ENCODE results near the gene CMIP.
"Not testable (repeated sequence)": the region's sequence is repeated elsewhere in the genome, so short reads cannot be mapped to it uniquely, and the experiment has no call there.

CMIP gene

GRCh38 chr16:81422153-81422552, 22.5 kb upstream of the CMIP start:
- FAIRE-seq, result not testable (repeated sequence)

- FAIRE-seq, result no peak
Measured at GRCh38 chr16:81424771-81425170, 19.8 kb upstream of the CMIP start.

- FAIRE-seq, result no peak
Measured at GRCh38 chr16:81427219-81427618, 17.4 kb upstream of the CMIP start.

- FAIRE-seq, result no peak
Measured at GRCh38 chr16:81429045-81429521, 15.5 kb upstream of the CMIP start.

GRCh38 chr16:81431554-81432353, 12.9 kb upstream of the CMIP start:
- no peak for FAIRE-seq

GRCh38 chr16:81432937-81433557, 11.6 kb upstream of the CMIP start:
- no peak for FAIRE-seq

GRCh38 chr16:81435103-81435502, 9.5 kb upstream of the CMIP start:
- no peak for FAIRE-seq

GRCh38 chr16:81435567-81435966, 9.0 kb upstream of the CMIP start:
- FAIRE-seq, result no peak

- no peak for FAIRE-seq
Measured at GRCh38 chr16:81436386-81436785, 8.2 kb upstream of the CMIP start.

GRCh38 chr16:81437865-81438264, 6.7 kb upstream of the CMIP start:
- no peak for FAIRE-seq

- FAIRE-seq, result no peak
Measured at GRCh38 chr16:81440888-81441761, 3.5 kb upstream of the CMIP start.

GRCh38 chr16:81442220-81442915, 2.2 kb upstream of the CMIP start:
- no peak for FAIRE-seq

- FAIRE-seq, result no peak
Measured at GRCh38 chr16:81442916-81443687, 1.5 kb upstream of the CMIP start.

GRCh38 chr16:81443688-81444447, 740 bp upstream of the CMIP start:
- FAIRE-seq, result no peak

- FAIRE-seq, result no peak
Measured at GRCh38 chr16:81445143-81445961, 744 bp downstream of the CMIP start.

- no peak for FAIRE-seq
Measured at GRCh38 chr16:81445966-81446906, 1.6 kb downstream of the CMIP start.

GRCh38 chr16:81446907-81447268, 2.3 kb downstream of the CMIP start:
- FAIRE-seq, result no peak

GRCh38 chr16:81447383-81448101, 2.9 kb downstream of the CMIP start:
- FAIRE-seq, result no peak
